Tibial nerve (tissue), 4 donors: ENCODE results near the gene MPPED1. TPM values are rescaled to one million over a fixed set of nuclear protein-coding genes. Genes with fewer than 3 reads are reported as not detected.

Experiments
- DNase-seq, 2 donors: peaks; one replicate each; pipeline ENCODE4 v3.0.0-alpha.2; 2019; ENCODE audit warnings: low spot score in 2 of 2
- H3K27ac ChIP-seq, 4 donors: fragments of 200-600 bp; sonication (generic) in 3 of 4; one replicate each; pipeline ENCODE4 v1.5.1; 2017 to 2019; ENCODE audit warnings: mild to moderate bottlenecking in 1 of 4
- H3K27me3 ChIP-seq, 2 donors: fragments of 200-600 bp; sonication (generic) in 1 of 2; one replicate each; pipeline versions ENCODE4 v1.5.1 to v1.6.0; 2017 to 2019
- H3K36me3 ChIP-seq, 3 donors: fragments of 200-600 bp; sonication (generic); one replicate each; pipeline ENCODE4 v1.5.1; 2018 to 2019
- H3K4me1 ChIP-seq, 4 donors: fragments of 200-600 bp; sonication (generic) in 3 of 4; one replicate each; pipeline ENCODE4 v1.5.1; 2017 to 2019
- H3K4me3 ChIP-seq, 4 donors: fragments of 200-600 bp; sonication (generic) in 3 of 4; one replicate each; pipeline ENCODE4 v1.5.1; 2017 to 2019; ENCODE audit warnings: mild to moderate bottlenecking in 1 of 4, moderate library complexity in 1 of 4
- H3K9me3 ChIP-seq, 4 donors: fragments of 200-600 bp; sonication (generic) in 3 of 4; one replicate each; pipeline ENCODE4 v1.5.1; 2017 to 2019
- CTCF ChIP-seq, 5 experiments: fragments of 200-600 bp in 3 of 5; fragments of 450-650 bp in 2 of 5; sonication (generic) in 3 of 5; IDR thresholded peaks; one replicate each; pipeline ENCODE4 v1.5.1; 2016 to 2019; ENCODE audit warnings: antibody characterized with exemption in 5 of 5, mild to moderate bottlenecking in 3 of 5, moderate library complexity in 2 of 5
- EP300 ChIP-seq, 2 donors: sonication (generic); formaldehyde crosslinking; IDR thresholded peaks; one replicate each; pipeline ENCODE4 v1.6.1; 2017; ENCODE audit warnings: antibody characterized with exemption in 2 of 2, mild to moderate bottlenecking in 1 of 2
- POLR2A ChIP-seq, 2 donors: fragments of 450-650 bp; IDR thresholded peaks; one replicate each; pipeline ENCODE4 v1.6.1; 2017; ENCODE audit warnings: antibody characterized with exemption in 2 of 2, mild to moderate bottlenecking in 2 of 2, moderate library complexity in 2 of 2
- WGBS, 2 donors: methylation state at CpG; one replicate each; pipeline ENCODE4 v1.1.5; 2018; 5-methylcytosine and 5-hydroxymethylcytosine counted together
- total RNA-seq, 4 donors: library from RNA; depleted of rRNA; stranded (reverse); fragments of >200 nt; gene quantifications; one replicate each; pipeline ENCODE4 v1.1.0, GENCODE V29; 2016

Gene MPPED1
- total RNA-seq, 4 donors from 2014 or later: 1.2 to 2.4 (median 1.8) TPM

- no peak overlapping the region for H3K27ac ChIP-seq
- 94 to 95% methylated on average over 7 of the region's 7 CpGs for WGBS, 2 donors
- H3K4me1 ChIP-seq: no peaks in the 10 kb centered on the region
- TF ChIP-seq POLR2A (IDR thresholded peaks at IDR 0.05) (no peak), EP300 (IDR thresholded peaks at IDR 0.05) (no peak), CTCF (IDR thresholded peaks at IDR 0.05) (no peak)
- H3K9me3 ChIP-seq: no peaks in the 10 kb centered on the region
- no peaks in the 10 kb centered on the region for H3K27me3 ChIP-seq
- no peak overlapping the region for H3K4me3 ChIP-seq
- H3K36me3 ChIP-seq: no peaks in the 10 kb centered on the region
- DNase-seq: no peak
These were observed 93.0 kb downstream of the MPPED1 start for GRCh38 chr22:43504666-43505261.

- TF ChIP-seq CTCF (IDR thresholded peaks at IDR 0.05) (no peak), EP300 (IDR thresholded peaks at IDR 0.05) (no peak)
- H3K4me1 ChIP-seq: no peaks in the 10 kb centered on the region
- no peak for DNase-seq
- no peaks in the 10 kb centered on the region for H3K9me3 ChIP-seq
- WGBS, 2 donors: 87 to 95% methylated on average over 14 of the region's 14 CpGs
- no peaks in the 10 kb centered on the region for H3K36me3 ChIP-seq
- H3K27ac ChIP-seq: no peak overlapping the region
- no peak overlapping the region for H3K4me3 ChIP-seq
- H3K27me3 ChIP-seq: no peaks in the 10 kb centered on the region
These were observed 93.6 kb downstream of the MPPED1 start for GRCh38 chr22:43505423-43505822.

GRCh38 chr22:43505896-43506295, 94.1 kb downstream of the MPPED1 start:
- H3K27ac ChIP-seq: no peak overlapping the region
- 57 to 65% methylated on average over 8 of the region's 8 CpGs for whole genome bisulfite sequencing, 2 donors
- H3K4me1 ChIP-seq: no peaks in the 10 kb centered on the region
- no peak for TF ChIP-seq CTCF (IDR thresholded peaks at IDR 0.05)
- TF ChIP-seq EP300 (IDR thresholded peaks at IDR 0.05): no peak
- TF ChIP-seq POLR2A (IDR thresholded peaks at IDR 0.05): no peak
- no peak overlapping the region for H3K4me3 ChIP-seq
- H3K27me3 ChIP-seq: no peaks in the 10 kb centered on the region
- H3K9me3 ChIP-seq: no peaks in the 10 kb centered on the region
- H3K36me3 ChIP-seq: no peaks in the 10 kb centered on the region
- DNase-seq: no peak

GRCh38 chr22:43506487-43506886, 94.7 kb downstream of the MPPED1 start:
- no peak overlapping the region for H3K27ac ChIP-seq
- TF ChIP-seq POLR2A (IDR thresholded peaks at IDR 0.05): no peak
- no peak for DNase-seq
- H3K9me3 ChIP-seq: no peaks in the 10 kb centered on the region
- H3K4me1 ChIP-seq: no peaks in the 10 kb centered on the region
- H3K36me3 ChIP-seq: no peaks in the 10 kb centered on the region
- 77 to 80% methylated on average over 12 of the region's 12 CpGs for WGBS, 2 donors
- no peaks in the 10 kb centered on the region for H3K27me3 ChIP-seq
- no peak overlapping the region for H3K4me3 ChIP-seq

- WGBS, 2 donors: 58 to 73% methylated on average over 8 of the region's 8 CpGs
- Histone ChIP-seq H3K4me3 (no peak overlapping the region), H3K9me3 (no peaks in the 10 kb centered on the region), H3K27me3 (no peaks in the 10 kb centered on the region), H3K36me3 (no peaks in the 10 kb centered on the region), H3K27ac (no peak overlapping the region), H3K4me1 (no peaks in the 10 kb centered on the region)
- no peak for DNase-seq
- TF ChIP-seq EP300 (IDR thresholded peaks at IDR 0.05): no peak
- TF ChIP-seq CTCF (IDR thresholded peaks at IDR 0.05): no peak
- no peak for TF ChIP-seq POLR2A (IDR thresholded peaks at IDR 0.05)
These were observed 95.4 kb downstream of the MPPED1 start for GRCh38 chr22:43507235-43507634.

GRCh38 chr22:43508489-43508888, 96.7 kb downstream of the MPPED1 start:
- H3K4me3 ChIP-seq: no peak overlapping the region
- TF ChIP-seq CTCF (IDR thresholded peaks at IDR 0.05) (no peak), POLR2A (IDR thresholded peaks at IDR 0.05) (no peak), EP300 (IDR thresholded peaks at IDR 0.05) (no peak)
- no peaks in the 10 kb centered on the region for H3K36me3 ChIP-seq
- H3K9me3 ChIP-seq: no peaks in the 10 kb centered on the region
- no peaks in the 10 kb centered on the region for H3K4me1 ChIP-seq
- H3K27me3 ChIP-seq: no peaks in the 10 kb centered on the region
- no peak overlapping the region for H3K27ac ChIP-seq
- no peak for DNase-seq
